CD4-positive, alpha-beta T cell treated with Interleukin-15 for 4 hours (primary cell): ENCODE measurements around the gene ADGRB3.
"Not testable (repeated sequence)": the region's sequence is repeated elsewhere in the genome, so short reads cannot be mapped to it uniquely, and the experiment has no call there.

Experiments
- DNase-seq: peaks from one replicate; pipeline ENCODE4 v3.0.0-alpha.2; 2020; ENCODE audit warnings: low spot score

The ADGRB3 gene

DNA sequence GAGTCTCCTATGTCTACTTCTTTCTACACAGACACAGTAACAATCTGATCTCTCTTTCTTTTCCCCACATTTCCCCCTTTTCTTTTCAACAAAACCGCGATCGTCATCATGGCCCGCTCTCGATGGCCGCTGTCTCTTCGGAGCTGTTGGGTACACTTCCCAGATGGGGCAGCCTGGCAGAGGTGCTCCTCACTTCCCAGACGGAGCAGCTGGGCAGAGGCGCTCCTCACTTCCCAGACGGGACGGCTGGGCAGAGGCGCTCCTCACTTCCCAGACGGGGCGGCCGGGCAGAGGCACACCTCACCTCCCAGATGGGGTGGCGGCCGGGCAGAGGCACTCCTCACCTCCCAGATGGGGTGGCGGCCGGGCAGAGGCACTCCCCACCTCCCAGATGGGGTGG is 797.1 kb downstream of the ADGRB3 start:
- not testable (repeated sequence) for DNase-seq

DNA sequence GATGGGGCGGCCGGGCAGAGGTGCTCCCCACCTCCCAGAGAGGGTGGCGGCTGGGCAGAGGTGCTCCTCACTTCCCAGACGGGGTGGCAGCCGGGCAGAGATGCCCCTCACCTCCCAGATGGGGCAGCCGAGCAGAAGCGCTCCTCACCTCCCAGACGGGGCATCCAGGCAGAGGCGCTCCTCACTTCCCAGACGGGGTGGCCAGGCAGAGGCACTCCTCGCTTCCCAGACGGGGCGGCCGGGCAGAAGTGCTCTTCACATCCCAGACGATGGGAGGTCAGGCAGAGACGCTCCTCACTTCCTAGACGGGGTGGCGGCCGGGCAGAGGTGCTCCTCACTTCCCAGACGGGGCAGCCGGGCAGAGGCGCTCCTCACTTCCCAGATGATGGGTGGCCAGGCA is 798.0 kb downstream of the ADGRB3 start:
- DNase-seq: not testable (repeated sequence)

DNA sequence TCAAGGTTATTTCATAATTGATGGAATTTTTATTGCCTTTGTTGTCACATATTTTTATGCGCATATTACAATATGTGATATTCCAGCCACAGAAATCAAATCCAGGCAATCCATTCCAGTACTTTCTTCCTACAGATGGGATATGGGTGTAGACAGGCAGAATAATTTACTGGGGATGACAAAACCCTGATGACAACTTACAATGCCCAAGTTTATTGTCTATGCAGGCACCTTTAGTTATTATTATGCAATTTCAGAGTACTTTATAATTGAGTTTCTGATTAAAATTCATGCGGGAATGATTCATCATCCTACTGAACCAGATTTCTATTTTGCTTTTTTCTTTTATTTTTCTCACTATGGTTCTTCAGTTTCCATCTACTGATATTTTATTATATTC is 803.0 kb downstream of the ADGRB3 start:
- DNase-seq: no peak
